Gastroesophageal sphincter (tissue), 3 donors: ENCODE data around the gene COL6A1.

Source experiments
- CTCF ChIP-seq, 4 experiments: fragments of 200-600 bp in 2 of 4; fragments of 450-650 bp in 2 of 4; sonication (generic) in 1 of 4; IDR thresholded peaks; one replicate each; pipeline ENCODE4 v1.5.1; 2017 to 2019; ENCODE audit warnings: antibody characterized with exemption in 4 of 4, mild to moderate bottlenecking in 2 of 4, moderate library complexity in 2 of 4
- POLR2A ChIP-seq, 2 donors: fragments of 450-650 bp; IDR thresholded peaks; one replicate each; pipeline ENCODE4 v1.6.1; 2017; ENCODE audit warnings: antibody characterized with exemption in 2 of 2, mild to moderate bottlenecking in 2 of 2, moderate library complexity in 1 of 2
- POLR2AphosphoS5 ChIP-seq: sonication (generic); formaldehyde crosslinking; IDR thresholded peaks from one replicate; pipeline ENCODE4 v1.6.1; 2017; ENCODE audit warnings: antibody characterized with exemption

DNA sequence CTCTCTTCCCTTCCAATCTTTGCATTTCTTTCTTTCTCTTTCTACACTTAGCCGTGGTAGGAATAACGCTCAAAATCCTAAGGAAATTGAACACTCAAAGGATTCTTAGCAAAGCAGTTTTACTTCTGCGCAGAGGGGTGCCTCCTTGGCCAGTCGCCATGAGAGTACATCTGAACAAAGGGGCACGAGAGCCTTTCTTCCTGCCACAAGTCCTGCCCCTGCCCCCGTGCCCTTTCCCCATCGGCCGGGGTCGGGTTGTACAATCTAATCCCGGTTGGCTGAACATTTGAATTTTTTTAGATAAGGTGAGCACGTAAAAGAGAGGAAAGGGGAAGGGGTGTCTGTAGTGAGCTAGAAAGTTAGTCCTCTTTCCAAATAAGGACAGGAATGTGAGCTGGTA is 28.6 kb upstream of the COL6A1 start:
- TF ChIP-seq CTCF (IDR thresholded peaks at IDR 0.05), result no peak
- no peak for TF ChIP-seq POLR2AphosphoS5
- TF ChIP-seq POLR2A (IDR thresholded peaks at IDR 0.05), result no peak
